ENCODE results near the gene FZD10.

FZD10 gene

DNA sequence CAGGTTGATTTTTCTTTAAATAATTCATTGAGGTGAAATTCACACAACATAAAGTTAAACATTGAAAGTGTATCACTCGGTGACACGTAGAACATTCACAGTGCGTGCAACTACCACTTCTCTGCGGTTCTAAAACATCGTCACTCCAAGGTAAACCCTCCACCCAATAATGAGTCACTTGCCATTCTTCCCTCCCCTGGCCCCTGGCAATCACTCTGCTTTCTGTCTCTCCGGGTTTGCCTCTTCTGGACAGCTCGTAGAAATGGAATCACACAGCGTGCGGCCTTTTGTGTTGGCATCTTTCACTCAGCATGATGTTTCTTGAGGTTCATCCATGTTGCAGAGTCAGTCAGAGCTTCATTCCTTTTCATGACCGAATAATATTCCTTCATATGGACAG lies 18.9 kb downstream of the FZD10 start:
- Histone ChIP-seq H3K4me3 (ENCODE audit: extremely low read depth, insufficient read depth, low read length, poor library complexity, severe bottlenecking) (no peak overlapping the region), H3K4me1 (ENCODE audit: control insufficient read depth, insufficient read depth, low read length, poor library complexity, severe bottlenecking) (no peaks in the 10 kb centered on the region), H3K9me3 (ENCODE audit: control insufficient read depth, low read length) (no peaks in the 10 kb centered on the region), H3K36me3 (ENCODE audit: control insufficient read depth, insufficient read depth, low read length) (no peaks in the 10 kb centered on the region), H3K27ac (ENCODE audit: low read depth, low read length, severe bottlenecking) (no peak overlapping the region)
- 62 to 63% methylated on average over 7 to 9 of the region's 10 CpGs for WGBS, 2 experiments (ENCODE audit: insufficient coverage in 2 of 2)

DNA sequence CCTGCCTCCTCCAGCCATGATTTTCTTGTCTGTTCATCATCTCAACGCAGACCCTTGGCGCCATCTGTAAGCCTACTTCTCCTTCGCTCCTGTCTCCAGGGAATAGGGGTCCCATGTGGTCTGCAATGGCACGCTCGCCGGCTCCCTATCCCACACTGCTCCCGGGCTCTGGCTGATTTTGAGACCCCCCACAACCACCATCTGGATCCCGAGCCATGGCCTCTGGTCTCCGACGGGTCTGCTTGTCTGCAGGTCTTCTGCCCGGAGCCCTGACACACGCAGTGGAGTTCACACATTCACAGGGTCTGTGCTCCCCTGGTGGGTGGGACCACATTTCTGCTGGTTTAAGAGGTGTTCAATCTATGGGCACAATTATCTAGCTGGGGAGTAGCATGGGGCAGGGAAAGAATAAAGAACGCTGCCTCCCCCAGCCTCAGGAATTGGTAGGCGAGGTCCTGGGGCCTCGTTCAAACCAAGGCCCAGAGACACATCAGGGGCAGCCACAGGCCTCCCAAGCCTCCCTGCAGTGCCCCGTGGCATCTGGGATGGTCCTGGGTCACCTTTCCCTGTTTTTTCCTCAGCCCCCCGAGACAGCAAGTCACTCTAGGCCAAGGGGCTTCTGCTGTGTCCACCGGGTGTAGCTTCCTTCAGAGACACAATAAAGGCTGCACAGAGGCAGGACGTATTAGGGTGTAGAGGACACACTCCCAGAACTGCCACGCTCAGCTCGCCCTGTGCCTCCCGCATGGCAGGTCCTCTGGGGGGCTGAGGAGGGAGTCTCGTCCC lies 21.5 kb downstream of the FZD10 start:
- Histone ChIP-seq H3K4me1 (ENCODE audit: control insufficient read depth, insufficient read depth, low read length, poor library complexity, severe bottlenecking) (no peaks in the 10 kb centered on the region), H3K9me3 (ENCODE audit: control insufficient read depth, low read length) (no peaks in the 10 kb centered on the region), H3K4me3 (ENCODE audit: extremely low read depth, insufficient read depth, low read length, poor library complexity, severe bottlenecking) (no peak overlapping the region), H3K36me3 (ENCODE audit: control insufficient read depth, insufficient read depth, low read length) (no peaks in the 10 kb centered on the region), H3K27ac (ENCODE audit: low read depth, low read length, severe bottlenecking) (no peak overlapping the region)
- 90 to 92% methylated on average over 17 of the region's 23 CpGs for WGBS, 2 experiments (ENCODE audit: insufficient coverage in 2 of 2)

DNA sequence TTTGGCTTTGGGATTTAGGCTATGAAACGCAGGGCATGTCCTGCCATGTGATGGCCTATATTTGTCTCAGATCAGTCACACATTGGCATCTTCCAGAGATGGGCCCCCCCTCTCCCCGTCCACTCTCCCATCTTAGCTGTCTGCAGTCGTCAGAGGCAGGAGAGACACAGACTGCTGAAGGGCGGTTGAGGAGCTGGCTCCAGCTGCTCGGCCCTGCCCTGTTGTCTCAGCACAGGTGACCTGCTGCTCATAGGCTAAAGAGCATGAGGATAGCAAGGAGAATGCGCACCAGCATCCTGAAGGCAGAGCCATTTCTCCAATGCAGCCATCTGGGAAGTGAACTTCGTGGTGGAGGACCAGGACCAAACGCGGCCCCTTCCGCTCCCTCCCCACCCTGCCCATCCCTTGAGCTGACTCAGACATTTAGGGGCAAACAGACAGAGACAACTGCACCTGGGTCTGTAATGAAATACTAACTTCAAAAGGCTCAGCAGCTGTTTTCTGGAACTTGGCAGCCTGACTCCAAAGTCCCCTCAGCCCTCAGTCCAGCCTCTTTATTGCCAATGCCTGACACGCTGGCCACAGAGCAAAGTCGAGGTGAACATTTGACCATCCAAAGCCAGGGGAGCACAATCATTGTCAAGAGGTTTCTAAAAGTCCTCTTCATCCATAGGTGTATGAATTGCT lies 22.3 kb downstream of the FZD10 start:
- Histone ChIP-seq H3K9me3 (ENCODE audit: control insufficient read depth, low read length) (no peaks in the 10 kb centered on the region), H3K4me1 (ENCODE audit: control insufficient read depth, insufficient read depth, low read length, poor library complexity, severe bottlenecking) (no peaks in the 10 kb centered on the region), H3K36me3 (ENCODE audit: control insufficient read depth, insufficient read depth, low read length) (no peaks in the 10 kb centered on the region), H3K27ac (ENCODE audit: low read depth, low read length, severe bottlenecking) (no peak overlapping the region), H3K4me3 (ENCODE audit: extremely low read depth, insufficient read depth, low read length, poor library complexity, severe bottlenecking) (no peak overlapping the region)
- 88 to 94% methylated on average over 11 of the region's 12 CpGs for WGBS, 2 experiments (ENCODE audit: insufficient coverage in 2 of 2)

DNA sequence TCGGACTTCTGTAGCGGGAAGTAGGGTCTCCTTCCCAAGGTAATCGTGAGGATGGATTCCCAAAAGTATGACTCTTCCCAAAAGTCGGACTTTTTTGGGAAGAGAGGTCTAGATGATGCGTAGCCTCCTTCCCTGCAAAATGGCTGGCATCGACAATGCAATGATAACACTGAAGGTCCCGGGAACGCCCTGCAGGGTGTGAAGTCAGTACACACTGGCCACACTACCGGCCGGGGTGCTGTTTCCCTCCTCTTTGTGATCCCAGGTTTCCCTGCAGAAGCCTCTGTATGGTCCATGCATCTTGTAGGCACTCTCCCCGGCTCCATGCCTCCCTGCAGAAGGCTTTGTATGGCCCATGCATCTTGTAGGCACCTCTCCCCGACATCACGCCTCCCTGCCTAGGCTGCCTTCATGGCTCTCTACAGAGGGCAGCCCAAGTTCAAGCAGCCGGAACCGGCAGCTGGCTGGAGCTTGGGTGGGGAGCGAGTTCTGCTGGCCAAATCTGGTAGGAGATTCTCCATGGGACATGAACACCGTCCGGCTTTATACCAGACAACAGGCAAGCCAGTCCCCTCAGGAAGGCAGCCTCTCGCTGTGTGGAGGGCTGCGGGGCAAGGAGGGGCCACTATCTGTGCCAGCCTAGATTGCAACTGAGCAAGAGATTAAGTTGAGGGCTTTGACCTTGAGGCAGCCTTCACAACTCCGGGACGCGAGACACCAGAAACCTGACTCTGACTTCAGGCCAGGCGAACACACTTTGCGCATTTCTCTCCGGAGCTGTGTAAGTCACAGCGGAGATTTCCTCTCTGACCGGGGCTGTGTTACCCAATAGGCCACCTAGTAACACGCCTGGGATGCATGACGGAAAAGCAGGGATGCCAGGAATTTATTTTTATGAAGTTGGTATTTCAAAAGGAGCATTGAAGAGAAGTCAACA lies 23.5 kb downstream of the FZD10 start:
- WGBS, 2 experiments (ENCODE audit: insufficient coverage in 2 of 2), result 93 to 94% methylated on average over 29 to 30 of the region's 30 CpGs

DNA sequence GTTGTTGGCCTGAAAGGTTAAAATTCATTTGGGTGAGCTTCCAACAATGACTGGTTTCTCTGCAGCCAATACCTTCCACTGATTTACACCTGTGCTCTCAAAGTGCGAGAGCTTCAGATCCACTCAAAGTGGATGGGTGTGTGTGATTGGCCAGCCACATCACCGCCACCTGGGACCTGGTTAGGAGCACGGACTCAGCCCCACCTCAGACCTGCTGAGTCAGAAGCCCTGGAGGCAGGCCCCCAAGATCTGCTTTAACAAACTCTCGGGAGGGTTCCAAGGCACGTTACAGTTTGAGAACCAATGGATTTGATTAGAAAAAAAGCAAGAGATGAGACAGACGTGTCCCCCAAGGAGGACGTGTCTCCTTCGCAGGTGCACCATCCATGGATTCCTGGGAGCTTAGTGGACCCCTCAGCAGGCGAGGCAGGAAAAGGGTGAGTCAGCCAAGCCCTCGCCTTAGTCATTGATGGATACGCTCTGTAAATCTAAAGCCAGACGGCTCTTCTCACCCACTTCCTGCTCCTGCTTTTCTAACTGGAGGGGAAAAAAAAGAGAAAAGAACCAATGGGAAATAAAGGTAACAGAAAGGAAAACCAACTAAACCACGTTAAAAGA lies 24.5 kb downstream of the FZD10 start:
- H3K4me1 ChIP-seq (ENCODE audit: control insufficient read depth, insufficient read depth, low read length, poor library complexity, severe bottlenecking), result no peaks in the 10 kb centered on the region
- H3K9me3 ChIP-seq (ENCODE audit: control insufficient read depth, low read length), result no peaks in the 10 kb centered on the region
- H3K36me3 ChIP-seq (ENCODE audit: control insufficient read depth, insufficient read depth, low read length), result no peaks in the 10 kb centered on the region
- no peak overlapping the region for H3K27ac ChIP-seq (ENCODE audit: low read depth, low read length, severe bottlenecking)
- WGBS, 2 experiments (ENCODE audit: insufficient coverage in 2 of 2), result 45 to 51% methylated on average over 8 to 10 of the region's 13 CpGs
- H3K4me3 ChIP-seq (ENCODE audit: extremely low read depth, insufficient read depth, low read length, poor library complexity, severe bottlenecking), result no peak overlapping the region

More for the DNA sequence above, 23.5 kb downstream of the FZD10 start:
- no peaks in the 10 kb centered on the region for H3K4me1 ChIP-seq (ENCODE audit: control insufficient read depth, insufficient read depth, low read length, poor library complexity, severe bottlenecking)
- no peak overlapping the region for H3K4me3 ChIP-seq (ENCODE audit: extremely low read depth, insufficient read depth, low read length, poor library complexity, severe bottlenecking)
- H3K27ac ChIP-seq (ENCODE audit: low read depth, low read length, severe bottlenecking), result no peak overlapping the region
- H3K9me3 ChIP-seq (ENCODE audit: control insufficient read depth, low read length), result no peaks in the 10 kb centered on the region
- H3K36me3 ChIP-seq (ENCODE audit: control insufficient read depth, insufficient read depth, low read length), result no peaks in the 10 kb centered on the region

DNA sequence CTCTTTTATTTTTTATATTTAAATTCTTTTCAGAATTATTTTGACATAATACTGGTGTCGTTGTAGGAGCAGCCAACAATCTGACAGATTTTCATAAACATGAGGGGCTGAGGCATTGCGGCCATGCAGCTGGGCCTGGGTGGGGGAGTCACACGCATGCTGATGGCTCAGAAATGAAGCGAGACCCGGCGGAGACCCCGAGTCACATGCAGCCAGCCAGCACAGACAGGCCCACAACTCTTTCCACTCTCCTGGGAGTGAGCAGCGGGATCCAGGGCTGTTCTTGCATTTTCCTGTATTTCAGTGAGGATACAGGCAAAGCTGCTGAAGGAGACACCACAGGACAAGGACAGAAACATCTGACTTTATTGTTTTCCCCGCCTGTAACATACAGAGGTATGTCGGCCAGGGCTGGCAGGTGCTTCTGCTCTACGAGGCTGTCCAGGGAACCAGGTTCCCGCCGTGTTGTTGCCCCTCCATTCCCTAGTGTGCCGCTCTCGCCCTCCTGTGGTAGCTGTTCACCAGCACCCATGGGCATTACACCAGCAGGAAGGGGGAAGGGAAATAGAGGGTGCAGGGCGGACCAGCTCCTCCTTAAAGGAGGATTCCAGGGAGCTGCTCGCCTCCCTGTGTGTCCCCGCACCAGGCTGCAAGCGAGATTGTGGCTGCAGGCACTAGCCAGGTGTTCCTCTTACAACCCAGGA lies 30.5 kb downstream of the FZD10 start:
- H3K4me1 ChIP-seq (ENCODE audit: control insufficient read depth, insufficient read depth, low read length, poor library complexity, severe bottlenecking), result no peaks in the 10 kb centered on the region
- H3K36me3 ChIP-seq (ENCODE audit: control insufficient read depth, insufficient read depth, low read length), result no peaks in the 10 kb centered on the region
- H3K9me3 ChIP-seq (ENCODE audit: control insufficient read depth, low read length), result no peaks in the 10 kb centered on the region
- no peak overlapping the region for H3K4me3 ChIP-seq (ENCODE audit: extremely low read depth, insufficient read depth, low read length, poor library complexity, severe bottlenecking)
- 70 to 87% methylated on average over 17 to 18 of the region's 19 CpGs for WGBS, 2 experiments (ENCODE audit: insufficient coverage in 2 of 2)
- no peak overlapping the region for H3K27ac ChIP-seq (ENCODE audit: low read depth, low read length, severe bottlenecking)

DNA sequence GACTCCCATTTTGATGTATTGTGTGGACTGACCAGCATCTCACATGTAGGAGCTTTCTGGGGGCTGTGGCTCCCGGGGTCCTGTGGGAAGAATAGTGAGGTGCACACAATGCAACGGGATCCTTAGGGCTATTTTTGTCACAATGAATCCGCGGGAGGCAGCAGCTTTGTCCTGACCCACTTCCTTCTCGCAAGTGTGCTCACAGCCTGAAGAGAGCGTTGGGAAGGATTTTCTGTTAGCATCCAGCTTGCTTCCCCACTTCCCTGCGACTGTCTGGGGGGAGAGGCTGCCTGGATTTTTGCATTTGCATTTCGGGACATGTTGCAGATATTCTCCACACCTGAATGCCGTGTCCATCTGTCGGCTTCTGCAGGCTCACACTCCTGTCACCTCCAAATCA lies 31.9 kb downstream of the FZD10 start:
- H3K36me3 ChIP-seq (ENCODE audit: control insufficient read depth, insufficient read depth, low read length), result no peaks in the 10 kb centered on the region
- H3K9me3 ChIP-seq (ENCODE audit: control insufficient read depth, low read length), result no peaks in the 10 kb centered on the region
- WGBS, 2 experiments (ENCODE audit: insufficient coverage in 2 of 2), result 53 to 56% methylated on average over 10 of the region's 10 CpGs
- no peaks in the 10 kb centered on the region for H3K4me1 ChIP-seq (ENCODE audit: control insufficient read depth, insufficient read depth, low read length, poor library complexity, severe bottlenecking)
- H3K4me3 ChIP-seq (ENCODE audit: extremely low read depth, insufficient read depth, low read length, poor library complexity, severe bottlenecking), result no peak overlapping the region
- no peak overlapping the region for H3K27ac ChIP-seq (ENCODE audit: low read depth, low read length, severe bottlenecking)

DNA sequence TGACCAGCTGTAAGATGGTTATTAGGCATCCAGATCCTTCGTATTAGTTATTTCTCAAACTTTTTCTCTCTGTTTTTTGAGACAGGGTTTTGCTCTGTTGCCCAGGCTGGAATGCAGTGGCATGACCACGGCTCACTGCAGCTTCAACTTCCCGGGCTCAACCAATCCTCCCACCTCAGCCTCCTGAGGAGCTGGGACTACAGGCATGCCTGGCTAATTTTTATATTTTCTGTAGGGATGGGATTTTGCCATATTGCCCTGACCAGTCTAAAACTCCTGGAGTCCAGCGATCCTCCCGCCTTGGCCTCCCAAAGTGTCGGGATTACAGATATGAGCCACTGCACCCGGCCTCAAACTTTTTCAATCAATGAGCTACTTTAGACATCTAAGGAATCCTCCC lies 33.1 kb downstream of the FZD10 start:
- Histone ChIP-seq H3K4me3 (ENCODE audit: extremely low read depth, insufficient read depth, low read length, poor library complexity, severe bottlenecking) (no peak overlapping the region), H3K4me1 (ENCODE audit: control insufficient read depth, insufficient read depth, low read length, poor library complexity, severe bottlenecking) (no peaks in the 10 kb centered on the region), H3K27ac (ENCODE audit: low read depth, low read length, severe bottlenecking) (no peak overlapping the region), H3K36me3 (ENCODE audit: control insufficient read depth, insufficient read depth, low read length) (no peaks in the 10 kb centered on the region), H3K9me3 (ENCODE audit: control insufficient read depth, low read length) (no peaks in the 10 kb centered on the region)
- WGBS, 2 experiments (ENCODE audit: insufficient coverage in 2 of 2), result 81 to 96% methylated on average over 5 of the region's 7 CpGs

DNA sequence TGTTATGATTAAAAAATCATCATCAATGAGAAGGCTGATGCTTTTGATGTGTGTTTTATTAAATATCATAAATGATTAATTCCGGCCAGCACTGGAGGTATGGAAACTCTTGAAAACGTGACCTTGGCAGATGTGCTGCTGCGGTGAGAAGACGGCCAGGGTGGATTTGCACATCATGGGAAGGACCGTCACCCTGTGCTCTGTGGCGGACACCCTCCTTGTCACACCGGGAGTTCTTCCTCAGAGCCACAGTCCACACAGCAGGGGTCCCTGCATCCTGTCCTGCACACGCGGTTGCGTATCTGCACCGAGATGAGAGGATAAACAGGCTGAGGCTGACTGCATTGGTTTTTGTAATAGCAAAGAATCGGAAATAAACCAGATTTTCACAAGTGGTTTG lies 33.5 kb downstream of the FZD10 start:
- whole genome bisulfite sequencing, 2 experiments (ENCODE audit: insufficient coverage in 2 of 2), result 90 to 91% methylated on average over 8 to 11 of the region's 12 CpGs
- H3K4me1 ChIP-seq (ENCODE audit: control insufficient read depth, insufficient read depth, low read length, poor library complexity, severe bottlenecking), result no peaks in the 10 kb centered on the region
- H3K4me3 ChIP-seq (ENCODE audit: extremely low read depth, insufficient read depth, low read length, poor library complexity, severe bottlenecking), result no peak overlapping the region
- H3K9me3 ChIP-seq (ENCODE audit: control insufficient read depth, low read length), result no peaks in the 10 kb centered on the region
- no peaks in the 10 kb centered on the region for H3K36me3 ChIP-seq (ENCODE audit: control insufficient read depth, insufficient read depth, low read length)
- H3K27ac ChIP-seq (ENCODE audit: low read depth, low read length, severe bottlenecking), result no peak overlapping the region

DNA sequence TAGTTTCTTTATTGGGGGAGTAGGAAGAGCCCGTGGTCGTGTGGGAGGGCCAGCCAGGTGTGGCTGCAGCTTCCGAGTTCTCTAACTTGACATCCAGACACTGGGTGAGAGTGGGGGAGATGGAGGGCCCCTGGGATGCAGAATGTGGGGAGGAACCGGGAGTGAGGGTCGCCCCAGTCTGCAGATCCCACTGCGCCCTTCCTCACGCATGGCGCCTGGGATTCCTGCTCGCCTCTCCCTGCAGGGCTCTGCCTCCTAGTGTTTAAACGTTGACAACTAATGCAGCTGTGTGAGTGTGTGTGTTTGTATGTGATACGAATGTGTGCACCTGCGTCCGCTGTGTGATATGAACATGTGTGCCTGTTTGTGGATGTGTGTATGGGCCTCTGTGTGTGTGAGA lies 34.6 kb downstream of the FZD10 start:
- H3K4me3 ChIP-seq (ENCODE audit: extremely low read depth, insufficient read depth, low read length, poor library complexity, severe bottlenecking), result no peak overlapping the region
- WGBS, 2 experiments (ENCODE audit: insufficient coverage in 2 of 2), result 73 to 85% methylated on average over 8 to 10 of the region's 13 CpGs
- H3K9me3 ChIP-seq (ENCODE audit: control insufficient read depth, low read length), result no peaks in the 10 kb centered on the region
- H3K27ac ChIP-seq (ENCODE audit: low read depth, low read length, severe bottlenecking), result no peak overlapping the region
- H3K4me1 ChIP-seq (ENCODE audit: control insufficient read depth, insufficient read depth, low read length, poor library complexity, severe bottlenecking), result no peaks in the 10 kb centered on the region
- no peaks in the 10 kb centered on the region for H3K36me3 ChIP-seq (ENCODE audit: control insufficient read depth, insufficient read depth, low read length)

Measured in mesodermal cell (in vitro differentiated cells).